ENCODE data around the gene MRPL40.

MRPL40 gene

DNA sequence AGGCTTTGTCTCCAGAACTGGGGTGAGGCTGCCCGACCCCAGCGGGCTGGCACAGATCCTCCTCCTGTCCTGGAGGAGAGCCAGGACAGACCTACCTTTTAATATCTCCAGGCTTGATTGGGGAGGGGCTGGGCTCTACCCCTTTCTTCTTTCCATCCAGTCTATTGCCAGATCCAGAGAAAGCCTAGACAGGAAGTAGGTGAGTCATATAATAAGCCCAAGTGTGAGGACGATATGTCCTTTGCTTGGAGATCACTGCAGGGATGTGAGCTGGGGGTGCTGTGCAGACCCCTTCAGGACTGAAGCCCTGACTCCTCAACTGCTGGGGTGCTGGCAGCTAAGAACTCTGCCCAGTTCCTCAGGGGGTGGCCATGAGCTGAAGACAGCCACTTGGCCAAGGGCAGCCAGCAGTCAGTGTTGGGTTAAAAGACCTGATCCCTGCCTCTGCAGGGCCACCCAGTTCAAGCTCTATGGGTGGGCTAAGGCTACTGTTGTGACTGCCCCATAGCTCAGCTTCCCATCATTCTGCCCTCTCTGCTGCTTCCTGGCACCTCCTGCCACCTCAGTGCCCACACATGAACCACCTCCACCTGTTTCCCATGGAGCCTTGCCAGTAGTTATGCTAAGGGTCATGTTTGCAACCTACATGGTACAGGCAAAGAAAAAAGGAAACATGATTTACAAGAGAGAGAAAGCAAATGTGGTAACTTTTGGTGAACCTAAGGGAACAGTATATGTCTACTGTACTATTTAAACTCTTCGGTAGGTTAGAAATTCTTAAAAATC, 23.4 kb downstream of the MRPL40 start:
- H3K4me3 ChIP-seq (ENCODE audit: low read depth, low read length) = no peak overlapping the region
- no peaks in the 10 kb centered on the region for H3K27me3 ChIP-seq (replicated peaks)
- peaks cover 71% of the 10 kb centered on the region for H3K36me3 ChIP-seq (replicated peaks)
- TF ChIP-seq CTCF (IDR thresholded peaks at IDR 0.05; ENCODE audit: low read depth, low read length, missing control alignments) = no peak
- in situ Hi-C loops (cut with HindIII; ENCODE audit: low pct_ligation_motif_present, low sequenced_read_pairs) = no loop called here
- H3K27ac ChIP-seq = no peak overlapping the region
- peak; percentile 11 for DNase-seq

- no peak for TF ChIP-seq CTCF (IDR thresholded peaks at IDR 0.05; ENCODE audit: low read depth, low read length, missing control alignments)
- H3K27me3 ChIP-seq (replicated peaks) = no peaks in the 10 kb centered on the region
- no peak overlapping the region for H3K4me3 ChIP-seq (ENCODE audit: low read depth, low read length)
- H3K36me3 ChIP-seq (replicated peaks) = peaks cover 73% of the 10 kb centered on the region
- in situ Hi-C loops (cut with HindIII; ENCODE audit: low pct_ligation_motif_present, low sequenced_read_pairs) = no loop called here
- no peak for DNase-seq
- no peak overlapping the region for H3K27ac ChIP-seq
Observed at GRCh38 chr22:19456541-19456940, 24.2 kb downstream of the MRPL40 start.

- Histone ChIP-seq H3K4me3 (ENCODE audit: low read depth, low read length) (no peak overlapping the region), H3K36me3 (replicated peaks) (peaks cover 70% of the 10 kb centered on the region), H3K27ac (no peak overlapping the region), H3K27me3 (replicated peaks) (no peaks in the 10 kb centered on the region)
- no peak for DNase-seq
- in situ Hi-C loops (cut with HindIII; ENCODE audit: low pct_ligation_motif_present, low sequenced_read_pairs) = no loop called here
- TF ChIP-seq CTCF (IDR thresholded peaks at IDR 0.05; ENCODE audit: low read depth, low read length, missing control alignments) = no peak
Observed at GRCh38 chr22:19457828-19458428, 25.6 kb downstream of the MRPL40 start.

GRCh38 chr22:19460036-19460435, 27.7 kb downstream of the MRPL40 start:
- Histone ChIP-seq H3K36me3 (replicated peaks) (peaks cover 69% of the 10 kb centered on the region), H3K4me3 (ENCODE audit: low read depth, low read length) (no peak overlapping the region), H3K27me3 (replicated peaks) (no peaks in the 10 kb centered on the region), H3K27ac (no peak overlapping the region)
- in situ Hi-C loops (cut with HindIII; ENCODE audit: low pct_ligation_motif_present, low sequenced_read_pairs) = no loop called here
- DNase-seq = no peak
- TF ChIP-seq CTCF (IDR thresholded peaks at IDR 0.05; ENCODE audit: low read depth, low read length, missing control alignments) = no peak

GRCh38 chr22:19461506-19461905, 29.2 kb downstream of the MRPL40 start:
- no peak overlapping the region for H3K4me3 ChIP-seq (ENCODE audit: low read depth, low read length)
- peaks cover 72% of the 10 kb centered on the region for H3K36me3 ChIP-seq (replicated peaks)
- no peaks in the 10 kb centered on the region for H3K27me3 ChIP-seq (replicated peaks)
- in situ Hi-C loops (cut with HindIII; ENCODE audit: low pct_ligation_motif_present, low sequenced_read_pairs) = no loop called here
- no peak for DNase-seq
- no peak overlapping the region for H3K27ac ChIP-seq
- TF ChIP-seq CTCF (IDR thresholded peaks at IDR 0.05; ENCODE audit: low read depth, low read length, missing control alignments) = no peak
